LoVo (cell line): ENCODE results near the gene RAD50.
"Not testable (repeated sequence)": the region's sequence is repeated elsewhere in the genome, so short reads cannot be mapped to it uniquely, and the experiment has no call there.

ENCODE experiments used
- DNase-seq: peaks from one replicate; pipeline ENCODE4 v3.0.0-alpha.2; 2016; ENCODE audit warnings: low spot score

The RAD50 gene

DNA sequence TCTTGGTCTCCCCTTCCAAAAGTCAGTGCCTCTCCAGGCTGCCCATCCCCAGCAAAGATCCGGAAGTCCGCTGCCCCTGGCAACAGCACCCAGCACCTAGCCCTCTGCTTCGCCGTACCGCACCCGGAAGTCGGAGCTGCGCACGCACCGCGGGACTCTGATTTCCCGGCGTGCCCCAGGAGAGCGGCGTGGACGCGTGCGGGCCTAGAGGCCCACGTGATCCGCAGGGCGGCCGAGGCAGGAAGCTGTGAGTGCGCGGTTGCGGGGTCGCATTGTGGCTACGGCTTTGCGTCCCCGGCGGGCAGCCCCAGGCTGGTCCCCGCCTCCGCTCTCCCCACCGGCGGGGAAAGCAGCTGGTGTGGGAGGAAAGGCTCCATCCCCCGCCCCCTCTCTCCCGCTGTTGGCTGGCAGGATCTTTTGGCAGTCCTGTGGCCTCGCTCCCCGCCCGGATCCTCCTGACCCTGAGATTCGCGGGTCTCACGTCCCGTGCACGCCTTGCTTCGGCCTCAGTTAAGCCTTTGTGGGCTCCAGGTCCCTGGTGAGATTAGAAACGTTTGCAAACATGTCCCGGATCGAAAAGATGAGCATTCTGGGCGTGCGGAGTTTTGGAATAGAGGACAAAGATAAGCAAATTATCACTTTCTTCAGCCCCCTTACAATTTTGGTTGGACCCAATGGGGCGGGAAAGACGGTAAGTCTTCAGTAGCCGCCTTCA lies at the start of gene RAD50:
TSS of gene RAD50 (plus strand) at position 215 of the 715 bp plus-strand sequence. CDS start at position 563, 348 bp downstream.
- peak; percentile 98 for DNase-seq

DNA sequence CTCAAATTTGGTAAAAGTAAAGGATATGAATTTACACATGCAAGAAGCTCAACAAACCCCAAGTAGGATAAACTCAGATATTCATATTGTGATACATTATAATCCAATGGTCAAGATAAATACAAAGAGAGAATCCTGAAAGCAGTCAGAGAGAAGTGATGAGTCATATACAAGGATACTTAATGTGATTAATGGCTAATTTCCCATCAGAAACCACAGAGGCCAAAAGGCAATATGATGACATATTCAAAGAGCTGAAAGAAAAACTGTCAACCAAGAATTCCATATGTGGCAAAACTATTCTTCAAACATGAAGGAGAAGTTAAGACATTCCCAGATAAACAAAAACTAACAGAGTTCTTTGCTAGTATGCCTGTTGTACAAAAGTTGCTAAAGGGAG lies 46.7 kb upstream of the RAD50 start:
- DNase-seq: no peak

DNA sequence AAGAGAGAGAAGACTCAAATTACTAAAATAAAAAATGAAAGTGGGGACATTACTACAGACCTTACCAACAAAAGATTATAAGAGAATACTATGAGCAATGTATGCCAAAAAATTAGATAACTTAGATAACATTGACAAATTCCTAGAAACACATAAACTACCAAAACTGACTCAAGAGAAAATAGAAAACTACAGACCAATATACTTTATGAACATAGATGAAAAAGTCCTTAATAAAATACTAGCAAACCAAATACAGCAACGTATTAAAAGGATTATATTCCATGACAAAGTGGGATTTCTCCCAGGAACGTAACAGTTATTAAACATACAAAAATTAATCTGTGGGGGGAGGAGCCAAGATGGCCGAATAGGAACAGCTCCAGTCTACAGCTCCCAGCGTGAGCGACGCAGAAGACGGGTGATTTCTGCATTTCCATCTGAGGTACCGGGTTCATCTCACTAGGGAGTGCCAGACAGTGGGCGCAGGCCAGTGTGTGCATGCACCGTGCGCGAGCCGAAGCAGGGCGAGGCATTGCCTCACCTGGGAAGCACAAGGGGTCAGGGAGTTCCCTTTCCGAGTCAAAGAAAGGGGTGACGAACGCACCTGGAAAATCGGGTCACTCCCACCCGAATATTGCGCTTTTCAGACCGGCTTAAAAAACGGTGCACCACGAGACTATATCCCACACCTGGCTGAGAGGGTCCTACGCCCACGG lies 43.0 kb upstream of the RAD50 start:
- DNase-seq: peak; percentile 31

DNA sequence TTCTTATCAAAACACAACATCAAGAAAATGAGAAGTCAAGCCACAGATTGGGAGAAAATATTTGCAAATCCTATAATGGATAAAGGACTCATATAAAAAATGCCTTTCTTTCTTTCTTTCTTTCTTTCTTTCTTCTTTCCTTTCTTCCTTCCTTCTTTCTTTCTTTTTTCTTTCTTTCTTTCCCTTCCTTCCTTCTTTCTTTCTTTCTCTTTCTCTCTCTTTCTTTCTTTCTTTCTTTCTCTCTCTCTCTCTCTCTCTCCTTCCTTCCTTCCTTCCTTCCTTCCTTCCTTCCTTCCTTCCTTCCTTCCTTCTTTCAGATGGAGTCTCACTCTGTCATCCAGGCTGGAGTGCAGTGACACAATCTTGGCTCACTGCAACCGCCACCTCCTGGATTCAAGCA lies 34.7 kb upstream of the RAD50 start:
- DNase-seq: not testable (repeated sequence)

DNA sequence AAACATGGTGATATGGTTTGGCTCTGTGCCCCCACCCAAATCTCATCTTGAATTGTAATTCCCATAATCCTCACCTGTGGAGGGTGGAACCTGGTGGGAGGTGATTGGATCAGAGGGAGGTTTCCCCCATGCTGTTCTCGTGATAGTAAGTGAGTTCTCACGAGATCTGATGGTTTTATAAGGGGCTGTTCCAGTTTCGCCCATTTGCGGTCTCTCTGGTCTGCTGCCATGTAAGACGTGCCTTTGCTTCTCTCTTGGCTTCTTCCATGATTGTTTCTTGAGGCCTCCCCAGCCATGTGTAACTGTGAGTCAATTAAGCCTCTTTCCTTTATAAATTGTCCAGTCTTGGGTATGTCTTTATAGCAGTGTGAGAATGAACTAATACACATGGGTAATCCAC lies 31.9 kb upstream of the RAD50 start:
- DNase-seq: not testable (repeated sequence)

DNA sequence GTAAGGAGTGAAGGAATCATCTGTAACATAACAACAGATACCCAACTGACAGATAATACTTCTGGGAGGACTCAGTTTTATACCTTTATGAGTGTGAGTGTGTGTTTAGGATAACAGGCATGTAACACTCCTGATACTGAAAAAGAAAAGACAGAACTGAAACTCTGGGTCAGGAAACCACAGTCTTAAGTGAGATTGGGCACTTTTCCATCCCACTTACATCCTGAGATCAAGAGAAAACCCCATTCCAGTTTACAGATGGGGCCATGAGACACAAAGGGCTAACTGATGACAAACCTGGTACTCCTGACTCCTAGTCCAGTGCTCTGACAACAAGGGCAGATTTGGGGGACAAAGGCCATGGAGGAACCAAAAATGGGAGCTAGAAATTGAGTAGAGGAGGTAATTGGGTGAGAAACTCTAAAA lies 31.5 kb upstream of the RAD50 start:
- no peak for DNase-seq

DNA sequence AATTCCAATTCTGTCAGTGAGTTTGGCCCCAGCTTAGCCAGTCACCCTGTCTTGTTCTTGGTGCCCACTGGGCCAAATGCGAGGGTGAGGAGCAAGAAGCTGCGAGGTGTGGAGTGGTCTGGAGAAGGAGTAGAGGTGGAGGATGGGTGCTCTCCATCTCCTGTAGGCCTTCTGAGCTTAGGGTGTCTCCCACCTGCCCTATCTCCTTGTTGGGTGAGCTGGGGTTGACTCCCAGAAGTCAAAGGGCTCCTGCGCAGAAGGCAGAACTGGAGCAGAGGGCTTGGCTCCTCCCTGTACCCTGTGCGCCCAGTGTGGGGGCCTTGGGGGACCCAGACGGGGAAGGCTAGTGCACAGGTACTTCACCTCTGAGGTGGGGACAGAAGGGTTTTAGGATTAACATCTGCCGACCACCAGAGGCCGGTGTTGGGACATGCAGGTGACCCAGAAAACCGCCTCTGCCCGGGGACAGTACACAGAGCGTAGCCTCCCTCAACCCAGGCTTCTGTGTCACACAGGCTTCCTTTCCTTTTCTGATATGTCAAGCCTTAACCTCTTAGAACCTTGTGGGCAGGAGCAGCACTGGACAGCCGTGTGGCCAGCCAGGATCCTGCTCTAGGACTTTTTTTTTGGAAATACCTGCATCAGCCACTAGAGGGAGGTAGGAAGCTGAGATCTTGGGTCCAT lies 30.3 kb upstream of the RAD50 start:
- DNase-seq: peak; percentile 79

DNA sequence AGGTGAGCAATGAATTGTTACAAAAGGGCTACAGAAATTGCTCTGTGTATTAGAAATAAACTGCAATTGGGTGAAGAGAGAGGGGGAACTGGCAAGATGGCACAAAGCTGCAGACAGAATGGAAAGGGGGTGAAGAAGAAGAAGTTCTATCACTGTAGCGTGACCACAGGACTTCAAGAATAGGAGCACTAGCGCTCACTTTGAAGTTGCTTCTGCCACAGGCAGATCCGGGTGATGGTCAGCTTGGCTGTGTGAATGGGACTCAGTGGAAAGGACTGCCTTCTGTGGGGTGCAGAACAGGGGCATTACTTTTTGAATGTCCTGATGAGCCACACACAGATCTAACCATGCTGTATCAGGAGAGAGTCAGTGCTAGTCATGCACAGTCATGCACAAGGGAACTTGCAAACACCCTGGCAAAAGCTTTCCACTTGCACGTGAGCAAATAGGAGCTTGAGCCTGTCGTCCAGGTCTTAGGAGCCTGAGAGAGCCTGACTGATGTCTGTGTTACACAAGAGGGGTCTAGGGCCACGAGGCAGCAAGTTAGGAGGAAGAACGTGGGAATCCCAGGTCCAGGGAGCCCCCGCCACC lies 29.7 kb upstream of the RAD50 start:
- no peak for DNase-seq

DNA sequence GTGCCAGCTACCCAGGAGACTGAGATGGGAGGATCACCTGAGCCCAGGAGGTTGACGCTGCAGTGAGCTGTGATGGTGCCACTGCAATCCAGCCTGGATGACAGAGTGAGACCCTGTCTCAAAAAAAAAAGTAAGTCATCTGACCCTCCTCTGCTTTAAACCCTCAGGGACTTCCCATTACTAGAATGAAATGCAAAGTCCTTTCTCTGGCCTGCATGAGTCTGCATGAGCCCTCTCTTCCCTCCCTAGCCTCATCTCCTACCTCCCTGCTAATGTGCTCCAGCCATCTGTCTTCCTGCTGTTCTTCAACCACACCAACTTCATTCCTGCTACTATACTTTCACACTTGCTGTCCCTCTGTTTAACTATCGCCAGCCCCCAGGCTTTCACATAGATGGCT lies 28.8 kb upstream of the RAD50 start:
- DNase-seq: no peak

DNA sequence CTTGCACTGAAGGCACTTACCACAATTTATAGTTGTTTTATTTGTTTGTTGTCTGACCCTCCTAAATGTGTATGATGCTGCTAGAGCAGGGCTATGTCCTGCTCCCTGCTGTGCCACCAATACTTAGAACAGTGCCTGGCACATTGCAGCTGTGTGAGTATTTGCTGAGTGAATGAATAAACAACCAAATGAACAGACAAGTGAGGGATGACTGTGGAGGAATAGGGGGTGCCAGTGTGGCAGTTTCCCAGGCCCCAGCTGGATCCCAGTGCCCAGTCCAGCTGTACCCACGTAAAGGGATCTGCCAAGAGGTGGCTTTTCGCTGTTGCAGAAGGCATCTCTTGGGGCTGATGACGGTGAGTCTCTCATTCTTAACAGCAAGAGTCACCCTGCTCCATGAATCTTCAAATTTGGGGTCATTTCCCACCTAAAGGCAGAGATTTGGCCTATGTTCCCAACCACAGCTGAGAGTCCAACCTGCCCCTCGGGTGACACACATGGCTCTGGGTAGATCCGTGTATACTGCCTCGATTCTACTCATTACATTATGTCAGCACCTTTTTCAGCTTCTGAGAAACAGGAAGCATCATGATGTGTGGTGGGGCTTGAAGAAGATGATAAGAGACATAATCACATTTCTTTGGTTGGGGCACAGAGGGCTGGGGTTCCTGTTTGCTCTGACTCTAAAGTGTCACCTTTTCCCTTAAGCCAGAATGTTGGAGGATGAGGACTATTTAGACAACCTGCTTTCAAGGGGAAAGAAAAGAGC lies 27.7 kb upstream of the RAD50 start:
- no peak for DNase-seq

DNA sequence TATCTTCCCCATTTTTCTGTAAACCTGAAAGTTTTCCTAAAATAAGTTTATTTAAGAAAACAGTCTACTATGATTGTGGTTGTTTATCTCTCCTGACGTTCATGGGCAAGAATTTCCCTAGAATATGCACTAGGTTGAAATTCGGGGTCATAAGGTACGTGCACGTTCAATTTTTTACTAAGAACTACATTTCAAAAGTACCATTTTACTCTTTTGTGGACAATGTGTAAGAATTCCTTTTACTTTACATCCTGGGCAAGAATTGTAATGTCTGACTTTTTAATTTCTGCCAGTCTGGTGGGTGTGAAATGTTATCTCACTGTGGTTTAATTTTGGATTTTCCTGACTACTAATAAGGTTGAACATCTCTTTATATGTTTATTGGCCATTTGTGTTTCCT lies 25.8 kb upstream of the RAD50 start:
- DNase-seq: no peak

DNA sequence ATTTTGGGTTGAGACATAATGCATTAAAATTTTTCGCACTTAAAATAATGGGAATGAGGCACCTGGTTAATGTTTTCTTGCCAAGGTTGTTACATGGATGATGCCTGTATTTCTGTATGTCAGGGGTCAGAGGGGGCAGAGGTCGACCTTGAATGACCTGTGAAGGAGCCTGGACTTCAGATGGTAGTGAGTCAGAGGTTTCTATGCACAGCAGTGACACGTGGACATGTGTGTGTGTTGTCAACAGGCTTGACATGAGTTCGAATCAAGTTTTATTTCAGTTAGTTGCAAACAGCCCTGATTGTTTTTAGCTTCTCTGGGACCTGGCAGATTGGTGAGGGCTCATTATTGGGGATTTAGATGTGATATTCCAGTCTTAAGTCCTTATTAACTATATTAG lies 17.1 kb upstream of the RAD50 start:
- no peak for DNase-seq

DNA sequence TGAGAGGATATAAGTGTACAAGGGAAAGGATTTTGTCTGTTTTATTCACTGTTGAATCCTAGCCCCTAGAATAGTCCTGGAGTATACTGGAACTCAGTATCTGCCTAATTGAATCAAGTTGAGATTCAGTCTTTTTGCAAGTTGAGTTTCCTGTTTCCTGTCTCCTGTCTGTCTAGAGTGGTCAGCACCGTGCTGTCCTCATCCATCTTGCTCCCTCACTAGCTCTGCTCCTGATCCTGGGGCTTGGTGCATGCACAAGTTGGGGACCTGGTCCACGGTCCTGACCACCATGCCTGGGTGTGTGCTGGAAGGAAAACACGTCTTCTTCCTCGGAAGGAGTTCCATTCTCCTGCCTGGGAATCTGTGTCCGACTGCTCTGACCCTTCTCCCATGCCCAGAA lies 16.6 kb upstream of the RAD50 start:
- no peak for DNase-seq

DNA sequence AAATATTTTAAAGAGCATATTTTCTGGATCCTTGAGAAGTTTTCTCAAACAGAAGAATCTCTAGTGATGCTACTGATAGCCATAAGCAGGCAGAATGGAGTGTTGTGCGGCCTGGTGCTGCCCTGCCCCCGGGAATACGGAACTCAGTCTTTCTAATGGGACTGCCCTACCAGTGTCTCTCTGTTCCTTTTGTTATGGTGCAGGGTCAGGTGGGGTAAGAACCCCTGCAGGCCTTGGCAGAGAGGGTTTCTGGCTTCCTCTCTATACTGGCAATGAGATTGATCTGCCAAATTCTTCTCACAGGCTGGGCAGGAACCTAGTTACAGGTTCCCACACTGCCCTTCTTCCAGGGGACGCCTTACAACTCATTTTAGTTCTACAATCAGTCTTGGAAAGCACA lies 16.0 kb upstream of the RAD50 start:
- no peak for DNase-seq

DNA sequence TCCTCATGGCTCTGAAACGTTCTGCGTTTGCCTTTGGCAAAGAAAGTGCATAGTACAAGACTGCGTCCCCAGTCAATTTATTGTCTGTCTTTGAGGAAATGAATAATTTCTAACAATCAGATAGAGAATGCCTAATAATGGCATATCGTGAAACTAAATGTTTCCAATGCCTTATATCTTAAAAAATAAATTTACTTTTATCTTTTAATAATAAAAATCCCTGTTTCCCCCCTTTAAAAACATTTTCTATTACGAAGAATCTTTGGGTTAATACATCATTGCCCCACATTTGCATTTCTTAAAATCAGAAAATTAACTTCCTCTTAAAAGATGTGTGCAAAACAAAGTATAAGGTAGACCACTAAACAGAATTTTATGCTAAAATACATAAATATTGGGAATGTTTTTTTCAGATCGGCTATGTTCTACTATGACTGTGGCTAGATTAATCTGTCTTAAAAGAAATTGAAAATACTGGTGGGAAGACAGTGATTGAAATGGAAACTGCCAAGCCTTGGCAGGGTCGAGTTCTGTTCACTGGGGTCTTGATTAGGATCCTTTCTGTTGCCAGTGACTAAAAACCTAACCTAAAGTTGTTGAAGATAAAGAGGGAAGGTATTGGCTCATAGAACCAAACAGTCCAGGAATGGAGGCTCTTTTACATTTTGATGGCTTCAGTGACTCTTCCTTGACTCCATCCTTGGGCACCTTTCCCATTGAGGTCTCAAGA lies 13.1 kb upstream of the RAD50 start, which contains the start of gene IL5:
TSS of gene IL5 (minus strand) at position 51 of the 730 bp plus-strand sequence. CDS start at position 7, 44 bp downstream.
- no peak for DNase-seq

DNA sequence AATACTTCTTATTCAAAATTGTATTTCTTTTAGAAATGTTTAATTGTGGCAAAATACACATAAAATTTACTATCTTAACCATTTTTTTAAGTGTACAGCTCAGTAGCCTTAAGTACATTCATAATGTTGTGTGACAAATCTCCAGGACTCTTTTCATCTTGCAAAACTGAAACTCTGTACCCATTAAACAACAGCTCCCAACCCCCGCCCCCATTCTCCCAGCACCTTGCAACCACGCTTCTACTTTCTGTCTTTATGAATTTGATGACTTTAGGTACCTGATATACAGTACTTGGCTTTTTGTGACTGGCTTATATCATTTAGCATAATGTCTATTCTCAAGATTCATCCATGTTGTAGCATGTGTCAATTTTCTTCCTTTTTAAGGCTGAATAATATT lies 10.7 kb upstream of the RAD50 start:
- DNase-seq: no peak

DNA sequence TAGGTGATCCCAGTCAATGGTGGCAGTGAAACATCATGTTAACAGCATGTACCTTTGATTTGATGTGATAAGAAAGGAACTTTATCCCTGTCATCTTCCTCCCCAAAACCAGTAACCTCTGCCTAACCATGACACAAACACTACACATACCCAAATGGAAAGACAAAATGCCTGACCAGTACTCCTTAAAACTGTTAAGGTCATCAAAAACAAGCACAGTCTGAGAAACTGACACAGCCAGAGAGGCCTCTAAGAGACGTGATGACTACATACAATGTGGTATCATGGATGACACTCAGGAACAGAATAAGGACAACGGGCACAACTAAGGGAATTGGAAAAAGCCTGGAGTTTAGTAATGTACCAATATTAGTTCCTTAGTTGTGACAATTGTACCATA lies 9.5 kb upstream of the RAD50 start:
- no peak for DNase-seq

DNA sequence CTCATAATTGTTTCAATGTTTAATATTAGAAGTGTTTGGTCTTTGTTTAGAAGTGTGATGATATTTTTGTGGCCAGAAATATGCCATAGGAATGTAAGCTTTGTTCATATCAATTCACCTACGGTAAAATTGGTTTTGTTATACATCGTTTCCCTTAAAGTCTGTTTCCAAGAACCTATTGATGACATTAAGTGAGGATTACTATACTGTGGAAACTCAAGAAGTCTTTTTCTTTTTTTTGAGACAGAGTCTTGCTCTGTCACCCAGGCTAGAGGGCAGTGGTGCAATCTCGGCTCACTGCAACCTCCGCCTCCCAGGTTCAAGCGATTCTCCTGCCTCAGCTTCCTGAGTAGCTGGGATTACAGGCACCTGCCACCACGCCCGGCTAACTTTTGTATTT lies 7.9 kb upstream of the RAD50 start:
- DNase-seq: not testable (repeated sequence)

DNA sequence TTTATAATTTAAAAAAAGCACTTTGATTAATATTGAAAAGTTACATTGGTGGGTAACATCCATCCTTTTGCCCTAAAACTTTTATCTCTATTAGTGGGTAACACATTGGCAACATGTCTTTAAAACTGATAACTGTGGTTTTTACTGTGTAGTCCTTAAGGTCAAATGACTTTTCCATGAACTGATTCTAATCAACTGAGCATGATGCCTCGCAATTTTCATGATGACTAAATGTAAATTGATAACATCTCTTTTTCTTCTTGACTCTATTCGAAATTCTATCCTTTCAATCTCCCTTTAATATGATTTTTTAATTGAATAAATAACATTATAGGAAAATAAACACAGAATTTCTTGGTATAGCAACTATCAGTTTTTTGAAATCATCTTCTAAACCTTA lies 7.2 kb upstream of the RAD50 start:
- no peak for DNase-seq

DNA sequence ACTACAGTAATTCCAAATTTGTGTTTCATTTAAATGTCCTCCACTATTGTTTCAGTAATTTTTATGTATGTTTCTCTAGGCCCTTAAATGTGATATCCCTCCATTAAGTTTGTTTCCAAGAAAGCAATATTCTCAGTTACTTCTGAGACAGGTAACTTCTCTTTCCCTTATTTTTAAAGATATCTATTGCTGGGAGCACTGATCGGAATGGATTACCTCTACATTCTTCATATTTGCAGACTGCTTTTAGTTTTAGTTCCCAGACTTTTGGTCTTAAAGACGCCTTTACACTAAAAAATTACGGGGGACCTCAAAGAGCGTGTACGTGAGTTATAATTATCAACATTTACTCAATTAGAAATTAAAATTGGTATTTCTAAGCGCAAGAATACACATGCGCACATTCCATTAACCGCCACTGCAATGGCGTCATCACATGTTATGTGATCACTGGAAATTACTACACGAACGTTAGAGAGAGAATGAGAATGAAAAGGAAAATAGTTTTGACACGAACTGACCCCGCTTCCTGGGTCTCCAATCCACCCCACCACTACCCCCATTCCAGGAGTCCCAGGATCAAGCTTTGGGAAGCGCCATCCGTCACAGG lies 519 bp upstream of the RAD50 start:
- DNase-seq: no peak
